ENCODE measurements around the gene SVOP. TPM values are rescaled to one million over a fixed set of nuclear protein-coding genes. Genes with fewer than 3 reads are reported as not detected.

SVOP gene
- total and polyA plus RNA-seq, 2 of the 4 experiments (the other 2 are of a cell fraction) = not detected

DNA sequence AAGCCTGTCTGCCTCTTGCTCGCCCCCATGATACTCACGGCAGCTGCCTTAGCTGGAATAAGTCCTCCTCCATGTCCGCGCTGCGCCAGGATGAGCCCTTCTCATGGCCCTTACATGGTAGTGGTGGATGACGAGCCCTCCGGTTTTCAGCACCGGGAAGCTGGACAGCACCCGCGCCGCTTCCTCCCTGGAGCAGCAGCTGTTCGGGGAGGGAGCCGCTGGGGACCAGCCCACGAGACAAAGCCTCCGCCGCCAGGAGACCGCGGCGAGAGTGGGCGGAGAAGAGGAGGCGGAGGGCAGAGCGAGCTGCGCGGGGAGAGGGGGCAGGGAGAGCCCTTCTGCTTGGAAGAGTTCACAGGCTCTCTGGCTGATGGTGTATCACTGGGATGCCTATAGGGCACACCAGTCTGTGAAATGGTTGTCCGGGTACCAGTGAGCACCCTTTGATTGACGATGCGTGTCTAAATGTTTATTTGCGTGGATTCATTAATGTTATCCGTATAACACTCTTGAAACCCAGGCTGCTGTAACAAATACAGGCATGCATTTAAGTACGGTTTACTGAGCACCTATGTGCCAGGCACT lies at the start of gene SVOP (continued):
- TF ChIP-seq MAFK (IDR thresholded peaks at IDR 0.05; ENCODE audit: low read depth, low read length) (no peak), CEBPB (IDR thresholded peaks at IDR 0.05; ENCODE audit: low read depth, low read length) (no peak)

DNA sequence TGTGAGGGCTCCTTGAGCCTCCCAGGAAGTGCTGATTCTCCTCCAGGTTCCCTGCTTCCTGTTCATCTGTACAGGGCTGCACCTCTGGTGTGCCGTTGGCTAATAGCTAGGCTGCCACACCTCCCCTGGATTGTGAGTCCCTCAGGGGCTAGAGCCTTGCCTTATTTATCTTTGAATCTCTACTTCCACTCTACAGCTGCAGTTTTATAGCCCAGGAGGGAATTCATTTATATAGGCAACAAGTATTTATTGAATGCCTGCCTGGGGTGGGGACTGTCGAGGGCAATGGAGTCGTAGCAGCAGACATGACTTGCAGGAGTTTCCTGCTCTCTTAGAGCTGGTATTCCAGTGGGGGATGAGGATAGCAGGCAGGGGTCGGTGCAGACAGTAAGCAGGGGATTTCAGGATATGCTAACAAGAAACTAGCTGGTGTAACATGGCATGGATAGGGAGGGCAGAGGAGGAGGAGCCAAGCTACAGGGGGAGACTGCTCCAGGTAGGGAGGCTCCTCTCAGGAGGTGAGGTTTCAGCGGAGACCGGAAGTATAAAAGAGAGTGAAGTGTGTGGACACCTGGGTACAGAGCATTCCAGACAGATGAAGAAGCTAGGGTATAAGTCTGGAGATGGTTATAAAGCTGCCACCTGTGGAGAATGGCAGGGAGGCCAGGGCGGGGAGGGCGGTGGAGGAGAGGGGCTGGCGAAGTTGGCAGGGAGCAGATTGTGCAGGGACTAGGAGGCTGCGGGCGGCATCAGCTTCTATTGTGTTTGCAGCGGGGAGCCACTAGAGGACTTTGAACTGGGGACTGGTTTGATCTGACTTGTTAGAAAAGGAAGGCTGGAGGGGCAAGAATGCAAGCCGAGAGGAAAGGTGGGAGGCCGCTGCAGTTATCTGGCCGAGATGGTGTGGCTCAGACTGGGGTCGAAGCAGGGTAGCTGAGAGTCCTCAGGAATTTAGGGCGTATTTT lies 48.7 kb upstream of the SVOP start:
- dilution Hi-C loops (cut with HindIII; ENCODE audit: low sequenced_read_pairs, unreplicated experiment) = no loop called here
- H2BK5ac ChIP-seq (ENCODE audit: low read depth, low read length, poor library complexity, severe bottlenecking) = no peak overlapping the region
- H3K14ac ChIP-seq (replicated peaks; ENCODE audit: low read depth, low read length) = no peak overlapping the region
- no peaks in the 10 kb centered on the region for H3K79me1 ChIP-seq (ENCODE audit: low read depth in 1 of 2, low read length in 2 of 2)
- no peak overlapping the region for H2AK9ac ChIP-seq (replicated peaks; ENCODE audit: low read depth, low read length, poor library complexity)
- ChIA-PET CTCF (no interaction called here), POLR2A (ENCODE audit: unreplicated experiment) (no interaction called here)
- H3K36me3 ChIP-seq (ENCODE audit: control insufficient read depth, insufficient read depth, low read length) = peaks cover 29% of the 10 kb centered on the region
- no TSS peak for BruUV-seq (replicated peaks)
- no peaks in the 10 kb centered on the region for H3K4me1 ChIP-seq (ENCODE audit: control insufficient read depth, insufficient read depth, low read length)
- no peak overlapping the region for H3K27ac ChIP-seq (ENCODE audit: insufficient read depth, low read length)
- DNase-seq = no peak
- H2AFZ ChIP-seq (replicated peaks; ENCODE audit: low read length, poor library complexity) = no peak overlapping the region
- 75% methylated on average over 13 of the region's 17 CpGs; no CpG with 5 or more reads in 1 of the 2 experiments for WGBS, 2 experiments (ENCODE audit: extremely low coverage in 2 of 2, insufficient read length in 1 of 2)
- TF ChIP-seq MAFK (IDR thresholded peaks at IDR 0.05; ENCODE audit: low read depth, low read length) (no peak), POLR2A (IDR thresholded peaks at IDR 0.05; ENCODE audit: low read depth, low read length) (no peak), CEBPB (IDR thresholded peaks at IDR 0.05; ENCODE audit: low read depth, low read length) (no peak), BHLHE40 (IDR thresholded peaks at IDR 0.05; ENCODE audit: low read depth, low read length) (no peak), RAD21 (IDR thresholded peaks at IDR 0.05; ENCODE audit: low read length) (no peak), RCOR1 (IDR thresholded peaks at IDR 0.05; ENCODE audit: insufficient replicate concordance, low read length) (no peak), NFE2L2 (IDR thresholded peaks at IDR 0.05; ENCODE audit: low read depth, low read length) (no peak), SMC3 (IDR thresholded peaks at IDR 0.05; ENCODE audit: low read depth, low read length) (no peak), CHD1 (IDR thresholded peaks at IDR 0.05; ENCODE audit: low read depth, low read length) (no peak), RFX5 (IDR thresholded peaks at IDR 0.05; ENCODE audit: low read depth, low read length) (no peak), FOS (IDR thresholded peaks at IDR 0.05; ENCODE audit: low read depth, low read length) (no peak)
- TF ChIP-seq, protein P1, sequence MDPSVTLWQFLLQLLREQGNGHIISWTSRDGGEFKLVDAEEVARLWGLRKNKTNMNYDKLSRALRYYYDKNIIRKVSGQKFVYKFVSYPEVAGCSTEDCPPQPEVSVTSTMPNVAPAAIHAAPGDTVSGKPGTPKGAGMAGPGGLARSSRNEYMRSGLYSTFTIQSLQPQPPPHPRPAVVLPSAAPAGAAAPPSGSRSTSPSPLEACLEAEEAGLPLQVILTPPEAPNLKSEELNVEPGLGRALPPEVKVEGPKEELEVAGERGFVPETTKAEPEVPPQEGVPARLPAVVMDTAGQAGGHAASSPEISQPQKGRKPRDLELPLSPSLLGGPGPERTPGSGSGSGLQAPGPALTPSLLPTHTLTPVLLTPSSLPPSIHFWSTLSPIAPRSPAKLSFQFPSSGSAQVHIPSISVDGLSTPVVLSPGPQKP (IDR thresholded peaks at IDR 0.05; ENCODE audit: borderline replicate concordance, low read depth, low read length) = no peak
- TF ChIP-seq, protein P2, sequence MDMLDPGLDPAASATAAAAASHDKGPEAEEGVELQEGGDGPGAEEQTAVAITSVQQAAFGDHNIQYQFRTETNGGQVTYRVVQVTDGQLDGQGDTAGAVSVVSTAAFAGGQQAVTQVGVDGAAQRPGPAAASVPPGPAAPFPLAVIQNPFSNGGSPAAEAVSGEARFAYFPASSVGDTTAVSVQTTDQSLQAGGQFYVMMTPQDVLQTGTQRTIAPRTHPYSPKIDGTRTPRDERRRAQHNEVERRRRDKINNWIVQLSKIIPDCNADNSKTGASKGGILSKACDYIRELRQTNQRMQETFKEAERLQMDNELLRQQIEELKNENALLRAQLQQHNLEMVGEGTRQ (IDR thresholded peaks at IDR 0.05; ENCODE audit: low read depth, low read length) = no peak
- intact Hi-C loops (cut with micrococcal nuclease) = no loop called here
- no peak overlapping the region for H2AK5ac ChIP-seq (ENCODE audit: low read depth, low read length)
- H3K4ac ChIP-seq (ENCODE audit: low read depth, low read length) = no peak overlapping the region
- in situ Hi-C loops (cut with MboI; ENCODE audit: low sequenced_read_pairs) = no loop called here
- H4K8ac ChIP-seq (ENCODE audit: low read depth in 2 of 2, low read length in 2 of 2) = no peak overlapping the region
- H4K20me1 ChIP-seq (ENCODE audit: insufficient read depth, low read length) = no peaks in the 10 kb centered on the region
- H3K23ac ChIP-seq (ENCODE audit: low read depth, low read length) = no peak overlapping the region
- no peak overlapping the region for H4K5ac ChIP-seq (ENCODE audit: low read depth, low read length)
- H3K56ac ChIP-seq (ENCODE audit: extremely low read depth, insufficient read depth, low read length) = no peak overlapping the region
- H2BK15ac ChIP-seq (ENCODE audit: low read depth, low read length) = no peak overlapping the region
- ATAC-seq (ENCODE audit: low read depth) = no peak
- no peak overlapping the region for H2BK120ac ChIP-seq (ENCODE audit: low read depth, low read length)
- H2BK20ac ChIP-seq (ENCODE audit: low read depth, low read length) = no peak overlapping the region
- H3K4me2 ChIP-seq (ENCODE audit: low read depth, low read length) = no peak overlapping the region
- H3K18ac ChIP-seq (ENCODE audit: low read depth, low read length) = no peak overlapping the region
- H3K9ac ChIP-seq (ENCODE audit: low read depth, low read length) = no peak overlapping the region
- H3K27me3 ChIP-seq (ENCODE audit: control insufficient read depth, insufficient read depth, low read length) = no peaks in the 10 kb centered on the region
- H4K91ac ChIP-seq (ENCODE audit: insufficient read depth, low read depth, low read length) = no peak overlapping the region
- H3K4me3 ChIP-seq (ENCODE audit: insufficient read depth, low read depth, low read length) = no peak overlapping the region
- no peaks in the 10 kb centered on the region for H3K9me1 ChIP-seq (ENCODE audit: insufficient read depth, low read length)
- H3K9me3 ChIP-seq (ENCODE audit: control insufficient read depth, insufficient read depth, low read length) = no peaks in the 10 kb centered on the region
